HEK293 (cell line): ENCODE measurements around the gene SIDT2.

Experiments
- BCL11B ChIP-seq: fragments of 450-650 bp; formaldehyde crosslinking; IDR thresholded peaks from 2 replicates; pipeline ENCODE4 v1.5.1; 2016; ENCODE audit warnings: low read depth, missing biosample characterization, missing genetic modification characterization
- HOXA7 ChIP-seq: sonication (generic); formaldehyde crosslinking; IDR thresholded peaks from 2 replicates; pipeline ENCODE4 v1.8.1; 2022; ENCODE audit warnings: missing genetic modification reagents, borderline replicate concordance
- OVOL3 ChIP-seq: fragments of 450-650 bp; formaldehyde crosslinking; IDR thresholded peaks from 2 replicates; pipeline ENCODE4 v1.5.1; 2016; ENCODE audit warnings: missing biosample characterization, missing genetic modification characterization
- SP7 ChIP-seq: fragments of 450-650 bp; formaldehyde crosslinking; IDR thresholded peaks from 2 replicates; pipeline ENCODE4 v1.5.1; 2016; ENCODE audit warnings: missing biosample characterization, missing genetic modification characterization
- WT1 ChIP-seq: fragments of 450-650 bp; formaldehyde crosslinking; IDR thresholded peaks from 2 replicates; pipeline ENCODE4 v1.5.1; 2016; ENCODE audit warnings: missing biosample characterization, missing genetic modification characterization
- ZBTB17 ChIP-seq: fragments of 450-650 bp; formaldehyde crosslinking; IDR thresholded peaks from 2 replicates; pipeline ENCODE4 v1.5.1; 2016; ENCODE audit warnings: missing biosample characterization, missing genetic modification characterization
- ZFHX2 ChIP-seq: fragments of 450-650 bp; formaldehyde crosslinking; conservative IDR thresholded peaks from 2 replicates; pipeline ENCODE4 v1.5.1; 2016; ENCODE audit warnings: missing biosample characterization, missing genetic modification characterization
- ZFP41 ChIP-seq: fragments of 450-650 bp; formaldehyde crosslinking; IDR thresholded peaks from 2 replicates; pipeline ENCODE4 v1.5.1; 2016; ENCODE audit warnings: missing biosample characterization, missing genetic modification characterization, borderline replicate concordance
- ZFP69B ChIP-seq: fragments of 450-650 bp; formaldehyde crosslinking; IDR thresholded peaks from 2 replicates; pipeline ENCODE4 v1.5.1; 2016; ENCODE audit warnings: missing biosample characterization, missing genetic modification characterization
- ZNF155 ChIP-seq: fragments of 450-650 bp; formaldehyde crosslinking; IDR thresholded peaks from 2 replicates; pipeline ENCODE4 v1.5.1; 2016; ENCODE audit warnings: missing biosample characterization, missing genetic modification characterization
- ZNF24 ChIP-seq: fragments of 450-650 bp; formaldehyde crosslinking; IDR thresholded peaks from 2 replicates; pipeline ENCODE4 v1.5.1; 2016; ENCODE audit warnings: missing biosample characterization, missing genetic modification characterization
- ZNF366 ChIP-seq: fragments of 450-650 bp; formaldehyde crosslinking; conservative IDR thresholded peaks from 2 replicates; pipeline ENCODE4 v1.5.1; 2016; ENCODE audit warnings: missing biosample characterization, missing genetic modification characterization
- ZNF37A ChIP-seq: fragments of 450-650 bp; IDR thresholded peaks from 2 replicates; pipeline ENCODE4 v1.5.1; 2018; ENCODE audit warnings: missing biosample characterization, missing genetic modification characterization
- ZNF501 ChIP-seq: fragments of 450-650 bp; formaldehyde crosslinking; IDR thresholded peaks from 2 replicates; pipeline ENCODE4 v1.5.1; 2016; ENCODE audit warnings: missing biosample characterization, missing genetic modification characterization
- ZNF596 ChIP-seq: fragments of 450-650 bp; IDR thresholded peaks from 2 replicates; pipeline ENCODE4 v1.5.0; 2018; ENCODE audit warnings: missing biosample characterization, mild to moderate bottlenecking, missing genetic modification characterization, moderate library complexity
- ZNF747 ChIP-seq: fragments of 450-650 bp; formaldehyde crosslinking; IDR thresholded peaks from 2 replicates; pipeline ENCODE4 v1.5.1; 2016; ENCODE audit warnings: missing biosample characterization, missing genetic modification characterization
- ZNF776 ChIP-seq: fragments of 450-650 bp; formaldehyde crosslinking; IDR thresholded peaks from 2 replicates; pipeline ENCODE4 v1.5.0; 2017; ENCODE audit warnings: missing biosample characterization, missing genetic modification characterization, borderline replicate concordance
- ZNF777 ChIP-seq: fragments of 450-650 bp; formaldehyde crosslinking; IDR thresholded peaks from 2 replicates; pipeline ENCODE4 v1.5.1; 2017; ENCODE audit warnings: missing biosample characterization, missing genetic modification characterization, borderline replicate concordance
- ZNF837 ChIP-seq: fragments of 450-650 bp; formaldehyde crosslinking; IDR thresholded peaks from 2 replicates; pipeline ENCODE4 v1.5.1; 2016; ENCODE audit warnings: missing biosample characterization, missing genetic modification characterization
- ZSCAN23 ChIP-seq: fragments of 450-650 bp; formaldehyde crosslinking; IDR thresholded peaks from 2 replicates; pipeline ENCODE4 v1.5.1; 2016; ENCODE audit warnings: missing biosample characterization, missing genetic modification characterization
- TF ChIP-seq, protein P1 (sequence below): fragments of 450-650 bp; formaldehyde crosslinking; IDR thresholded peaks from 2 replicates; pipeline ENCODE4 v1.5.1; 2016; ENCODE audit warnings: missing biosample characterization, missing genetic modification characterization
- TF ChIP-seq, protein P2 (sequence below): fragments of 450-650 bp; formaldehyde crosslinking; IDR thresholded peaks from 2 replicates; pipeline ENCODE4 v1.5.1; 2016; ENCODE audit warnings: missing biosample characterization, missing genetic modification characterization, borderline replicate concordance
- TF ChIP-seq, protein P3 (sequence below): fragments of 450-650 bp; formaldehyde crosslinking; IDR thresholded peaks from 2 replicates; pipeline ENCODE4 v1.5.1; 2016; ENCODE audit warnings: missing biosample characterization, missing genetic modification characterization, low read depth
- TF ChIP-seq, protein P4 (sequence below): fragments of 450-650 bp; formaldehyde crosslinking; conservative IDR thresholded peaks from 2 replicates; pipeline ENCODE4 v1.5.1; 2016; ENCODE audit warnings: low read depth, missing biosample characterization, missing genetic modification characterization
- TF ChIP-seq, protein P5 (sequence below): fragments of 450-650 bp; formaldehyde crosslinking; IDR thresholded peaks from 2 replicates; pipeline ENCODE4 v1.5.1; 2016; ENCODE audit warnings: missing biosample characterization, missing genetic modification characterization
- TF ChIP-seq, protein P6 (sequence below): fragments of 450-650 bp; formaldehyde crosslinking; optimal IDR thresholded peaks from 2 replicates; pipeline ENCODE3; 2016; ENCODE audit warnings: missing biosample characterization, mild to moderate bottlenecking, missing genetic modification characterization

The SIDT2 gene

DNA sequence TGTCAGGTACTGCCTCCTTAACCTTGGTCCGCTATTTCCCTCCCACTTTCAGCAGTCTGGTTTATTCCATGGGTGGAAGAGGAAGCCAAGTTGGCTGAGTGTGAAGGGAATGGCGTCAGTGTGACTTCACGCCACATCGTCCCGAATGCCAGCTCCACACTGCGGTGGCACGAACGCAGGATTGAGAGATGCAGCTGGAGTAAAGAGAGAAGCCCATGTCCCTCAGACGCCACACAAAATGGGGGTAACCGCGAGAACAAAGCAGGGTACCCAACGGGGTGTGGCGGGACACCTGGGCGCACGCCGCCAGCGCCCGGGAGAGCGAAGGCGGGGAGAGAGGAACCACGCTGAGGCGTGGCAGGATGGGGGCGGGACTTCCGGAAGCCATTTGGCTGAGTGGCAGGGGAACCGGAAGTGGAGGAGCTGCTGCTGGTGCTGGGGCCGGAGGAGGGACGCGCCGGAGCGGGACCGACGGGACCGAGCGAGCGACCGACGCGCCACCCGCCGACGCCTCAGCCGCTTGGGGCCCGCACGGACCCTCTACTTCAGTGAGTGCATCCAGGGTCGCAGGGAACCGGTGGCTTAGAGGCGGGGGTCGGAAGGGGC lies 34.6 kb upstream of the SIDT2 start, which contains the start of gene PAFAH1B2 (continued):
- no peak for TF ChIP-seq HOXA7 (CRISPR knock-in tag)
- peak; percentile 71 for TF ChIP-seq SP7
- no peak for TF ChIP-seq ZFP41 (tag by site-specific recombination)
- TF ChIP-seq ZSCAN23 (tag by site-specific recombination) = no peak
- TF ChIP-seq, protein P1, sequence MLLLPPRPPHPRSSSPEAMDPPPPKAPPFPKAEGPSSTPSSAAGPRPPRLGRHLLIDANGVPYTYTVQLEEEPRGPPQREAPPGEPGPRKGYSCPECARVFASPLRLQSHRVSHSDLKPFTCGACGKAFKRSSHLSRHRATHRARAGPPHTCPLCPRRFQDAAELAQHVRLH (tag by site-specific recombination) = no peak
- no peak for TF ChIP-seq ZNF24 (tag by site-specific recombination)
- TF ChIP-seq ZNF37A (tag by site-specific recombination) = no peak
- TF ChIP-seq ZNF747 (tag by site-specific recombination) = no peak
- TF ChIP-seq ZFP69B (tag by site-specific recombination) = no peak
- 0 out of 2 replicates have a peak, but pooled peaks have one; percentile 30 for TF ChIP-seq ZNF366
- TF ChIP-seq ZNF776 (tag by site-specific recombination) = no peak
- TF ChIP-seq ZNF155 (tag by site-specific recombination) = no peak
- TF ChIP-seq, protein P2, sequence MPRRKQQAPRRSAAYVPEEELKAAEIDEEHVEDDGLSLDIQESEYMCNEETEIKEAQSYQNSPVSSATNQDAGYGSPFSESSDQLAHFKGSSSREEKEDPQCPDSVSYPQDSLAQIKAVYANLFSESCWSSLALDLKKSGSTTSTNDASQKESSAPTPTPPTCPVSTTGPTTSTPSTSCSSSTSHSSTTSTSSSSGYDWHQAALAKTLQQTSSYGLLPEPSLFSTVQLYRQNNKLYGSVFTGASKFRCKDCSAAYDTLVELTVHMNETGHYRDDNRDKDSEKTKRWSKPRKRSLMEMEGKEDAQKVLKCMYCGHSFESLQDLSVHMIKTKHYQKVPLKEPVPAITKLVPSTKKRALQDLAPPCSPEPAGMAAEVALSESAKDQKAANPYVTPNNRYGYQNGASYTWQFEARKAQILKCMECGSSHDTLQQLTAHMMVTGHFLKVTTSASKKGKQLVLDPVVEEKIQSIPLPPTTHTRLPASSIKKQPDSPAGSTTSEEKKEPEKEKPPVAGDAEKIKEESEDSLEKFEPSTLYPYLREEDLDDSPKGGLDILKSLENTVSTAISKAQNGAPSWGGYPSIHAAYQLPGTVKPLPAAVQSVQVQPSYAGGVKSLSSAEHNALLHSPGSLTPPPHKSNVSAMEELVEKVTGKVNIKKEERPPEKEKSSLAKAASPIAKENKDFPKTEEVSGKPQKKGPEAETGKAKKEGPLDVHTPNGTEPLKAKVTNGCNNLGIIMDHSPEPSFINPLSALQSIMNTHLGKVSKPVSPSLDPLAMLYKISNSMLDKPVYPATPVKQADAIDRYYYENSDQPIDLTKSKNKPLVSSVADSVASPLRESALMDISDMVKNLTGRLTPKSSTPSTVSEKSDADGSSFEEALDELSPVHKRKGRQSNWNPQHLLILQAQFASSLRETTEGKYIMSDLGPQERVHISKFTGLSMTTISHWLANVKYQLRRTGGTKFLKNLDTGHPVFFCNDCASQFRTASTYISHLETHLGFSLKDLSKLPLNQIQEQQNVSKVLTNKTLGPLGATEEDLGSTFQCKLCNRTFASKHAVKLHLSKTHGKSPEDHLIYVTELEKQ (tag by site-specific recombination) = no peak
- TF ChIP-seq, protein P3, sequence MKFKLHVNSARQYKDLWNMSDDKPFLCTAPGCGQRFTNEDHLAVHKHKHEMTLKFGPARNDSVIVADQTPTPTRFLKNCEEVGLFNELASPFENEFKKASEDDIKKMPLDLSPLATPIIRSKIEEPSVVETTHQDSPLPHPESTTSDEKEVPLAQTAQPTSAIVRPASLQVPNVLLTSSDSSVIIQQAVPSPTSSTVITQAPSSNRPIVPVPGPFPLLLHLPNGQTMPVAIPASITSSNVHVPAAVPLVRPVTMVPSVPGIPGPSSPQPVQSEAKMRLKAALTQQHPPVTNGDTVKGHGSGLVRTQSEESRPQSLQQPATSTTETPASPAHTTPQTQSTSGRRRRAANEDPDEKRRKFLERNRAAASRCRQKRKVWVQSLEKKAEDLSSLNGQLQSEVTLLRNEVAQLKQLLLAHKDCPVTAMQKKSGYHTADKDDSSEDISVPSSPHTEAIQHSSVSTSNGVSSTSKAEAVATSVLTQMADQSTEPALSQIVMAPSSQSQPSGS (tag by site-specific recombination) = no peak
- TF ChIP-seq ZFHX2 (tag by site-specific recombination) = peak; percentile 67
- peak; percentile 40; the same call in 1 of the 2 replicates for TF ChIP-seq ZNF596
- TF ChIP-seq, protein P4, sequence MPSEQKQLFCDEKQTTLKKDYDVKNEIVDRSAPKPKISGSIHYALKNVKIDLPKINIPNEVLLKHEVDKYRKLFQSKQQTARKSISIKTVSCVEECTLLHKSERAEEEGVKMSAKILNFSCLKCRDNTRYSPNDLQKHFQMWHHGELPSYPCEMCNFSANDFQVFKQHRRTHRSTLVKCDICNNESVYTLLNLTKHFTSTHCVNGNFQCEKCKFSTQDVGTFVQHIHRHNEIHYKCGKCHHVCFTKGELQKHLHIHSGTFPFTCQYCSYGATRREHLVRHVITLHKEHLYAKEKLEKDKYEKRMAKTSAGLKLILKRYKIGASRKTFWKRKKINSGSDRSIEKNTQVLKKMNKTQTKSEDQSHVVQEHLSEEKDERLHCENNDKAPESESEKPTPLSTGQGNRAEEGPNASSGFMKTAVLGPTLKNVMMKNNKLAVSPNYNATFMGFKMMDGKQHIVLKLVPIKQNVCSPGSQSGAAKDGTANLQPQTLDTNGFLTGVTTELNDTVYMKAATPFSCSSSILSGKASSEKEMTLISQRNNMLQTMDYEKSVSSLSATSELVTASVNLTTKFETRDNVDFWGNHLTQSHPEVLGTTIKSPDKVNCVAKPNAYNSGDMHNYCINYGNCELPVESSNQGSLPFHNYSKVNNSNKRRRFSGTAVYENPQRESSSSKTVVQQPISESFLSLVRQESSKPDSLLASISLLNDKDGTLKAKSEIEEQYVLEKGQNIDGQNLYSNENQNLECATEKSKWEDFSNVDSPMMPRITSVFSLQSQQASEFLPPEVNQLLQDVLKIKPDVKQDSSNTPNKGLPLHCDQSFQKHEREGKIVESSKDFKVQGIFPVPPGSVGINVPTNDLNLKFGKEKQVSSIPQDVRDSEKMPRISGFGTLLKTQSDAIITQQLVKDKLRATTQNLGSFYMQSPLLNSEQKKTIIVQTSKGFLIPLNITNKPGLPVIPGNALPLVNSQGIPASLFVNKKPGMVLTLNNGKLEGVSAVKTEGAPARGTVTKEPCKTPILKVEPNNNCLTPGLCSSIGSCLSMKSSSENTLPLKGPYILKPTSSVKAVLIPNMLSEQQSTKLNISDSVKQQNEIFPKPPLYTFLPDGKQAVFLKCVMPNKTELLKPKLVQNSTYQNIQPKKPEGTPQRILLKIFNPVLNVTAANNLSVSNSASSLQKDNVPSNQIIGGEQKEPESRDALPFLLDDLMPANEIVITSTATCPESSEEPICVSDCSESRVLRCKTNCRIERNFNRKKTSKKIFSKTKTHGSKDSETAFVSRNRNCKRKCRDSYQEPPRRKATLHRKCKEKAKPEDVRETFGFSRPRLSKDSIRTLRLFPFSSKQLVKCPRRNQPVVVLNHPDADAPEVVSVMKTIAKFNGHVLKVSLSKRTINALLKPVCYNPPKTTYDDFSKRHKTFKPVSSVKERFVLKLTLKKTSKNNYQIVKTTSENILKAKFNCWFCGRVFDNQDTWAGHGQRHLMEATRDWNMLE (tag by site-specific recombination) = 0 out of 2 replicates have a peak, but pooled peaks have one; percentile 8
- TF ChIP-seq ZNF501 = peak; percentile 93; the same call in 1 of the 2 replicates
- no peak for TF ChIP-seq OVOL3 (tag by site-specific recombination)
- no peak for TF ChIP-seq ZNF837 (tag by site-specific recombination)
- peak; percentile 70 for TF ChIP-seq ZBTB17 (tag by site-specific recombination)
- no peak; the same call in 1 of the 2 replicates for TF ChIP-seq BCL11B (tag by site-specific recombination)
- TF ChIP-seq, protein P5, sequence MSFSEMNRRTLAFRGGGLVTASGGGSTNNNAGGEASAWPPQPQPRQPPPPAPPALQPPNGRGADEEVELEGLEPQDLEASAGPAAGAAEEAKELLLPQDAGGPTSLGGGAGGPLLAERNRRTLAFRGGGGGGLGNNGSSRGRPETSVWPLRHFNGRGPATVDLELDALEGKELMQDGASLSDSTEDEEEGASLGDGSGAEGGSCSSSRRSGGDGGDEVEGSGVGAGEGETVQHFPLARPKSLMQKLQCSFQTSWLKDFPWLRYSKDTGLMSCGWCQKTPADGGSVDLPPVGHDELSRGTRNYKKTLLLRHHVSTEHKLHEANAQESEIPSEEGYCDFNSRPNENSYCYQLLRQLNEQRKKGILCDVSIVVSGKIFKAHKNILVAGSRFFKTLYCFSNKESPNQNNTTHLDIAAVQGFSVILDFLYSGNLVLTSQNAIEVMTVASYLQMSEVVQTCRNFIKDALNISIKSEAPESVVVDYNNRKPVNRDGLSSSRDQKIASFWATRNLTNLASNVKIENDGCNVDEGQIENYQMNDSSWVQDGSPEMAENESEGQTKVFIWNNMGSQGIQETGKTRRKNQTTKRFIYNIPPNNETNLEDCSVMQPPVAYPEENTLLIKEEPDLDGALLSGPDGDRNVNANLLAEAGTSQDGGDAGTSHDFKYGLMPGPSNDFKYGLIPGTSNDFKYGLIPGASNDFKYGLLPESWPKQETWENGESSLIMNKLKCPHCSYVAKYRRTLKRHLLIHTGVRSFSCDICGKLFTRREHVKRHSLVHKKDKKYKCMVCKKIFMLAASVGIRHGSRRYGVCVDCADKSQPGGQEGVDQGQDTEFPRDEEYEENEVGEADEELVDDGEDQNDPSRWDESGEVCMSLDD = peak; percentile 90
- TF ChIP-seq WT1 = no peak
- TF ChIP-seq, protein P6, sequence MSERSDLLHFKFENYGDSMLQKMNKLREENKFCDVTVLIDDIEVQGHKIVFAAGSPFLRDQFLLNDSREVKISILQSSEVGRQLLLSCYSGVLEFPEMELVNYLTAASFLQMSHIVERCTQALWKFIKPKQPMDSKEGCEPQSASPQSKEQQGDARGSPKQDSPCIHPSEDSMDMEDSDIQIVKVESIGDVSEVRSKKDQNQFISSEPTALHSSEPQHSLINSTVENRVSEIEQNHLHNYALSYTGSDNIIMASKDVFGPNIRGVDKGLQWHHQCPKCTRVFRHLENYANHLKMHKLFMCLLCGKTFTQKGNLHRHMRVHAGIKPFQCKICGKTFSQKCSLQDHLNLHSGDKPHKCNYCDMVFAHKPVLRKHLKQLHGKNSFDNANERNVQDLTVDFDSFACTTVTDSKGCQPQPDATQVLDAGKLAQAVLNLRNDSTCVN (tag by site-specific recombination) = peak; percentile 90
- TF ChIP-seq ZNF777 (tag by site-specific recombination) = no peak
